GM19452 (cell line): ENCODE data around the gene USP44.
"Not testable (repeated sequence)": the region's sequence is repeated elsewhere in the genome, so short reads cannot be mapped to it uniquely, and the experiment has no call there.

Experiments
- ATAC-seq: cut with Tn5 transposase; IDR thresholded peaks from one replicate; pipeline ENCODE4 v1.9.1; 2021; ENCODE audit not compliant: unreplicated experiment

USP44 gene

GRCh38 chr12:95511977-95512376, 39.3 kb downstream of the USP44 start:
- no peak for ATAC-seq

- no peak for ATAC-seq
Measured at GRCh38 chr12:95509300-95509699, 42.0 kb downstream of the USP44 start.

GRCh38 chr12:95506707-95507523, 44.4 kb downstream of the USP44 start:
- ATAC-seq: no peak

- ATAC-seq: no peak
Measured at GRCh38 chr12:95505039-95505438, 46.2 kb downstream of the USP44 start.

GRCh38 chr12:95504140-95504539, 47.1 kb downstream of the USP44 start:
- ATAC-seq: no peak

GRCh38 chr12:95499772-95500171, 51.5 kb downstream of the USP44 start:
- ATAC-seq: no peak

- no peak for ATAC-seq
Measured at GRCh38 chr12:95498968-95499367, 52.3 kb downstream of the USP44 start.

GRCh38 chr12:95497031-95497430, 54.2 kb downstream of the USP44 start:
- ATAC-seq: no peak

GRCh38 chr12:95495433-95495832, 55.8 kb downstream of the USP44 start:
- no peak for ATAC-seq

GRCh38 chr12:95494888-95495287, 56.4 kb downstream of the USP44 start:
- ATAC-seq: no peak

GRCh38 chr12:95492462-95492861, 58.8 kb downstream of the USP44 start:
- no peak for ATAC-seq

- ATAC-seq: no peak
Measured at GRCh38 chr12:95487024-95487423, 64.3 kb downstream of the USP44 start.

GRCh38 chr12:95484524-95484923, 66.8 kb downstream of the USP44 start:
- no peak for ATAC-seq

GRCh38 chr12:95482564-95482963, 68.7 kb downstream of the USP44 start:
- ATAC-seq: not testable (repeated sequence)

GRCh38 chr12:95481888-95482287, 69.4 kb downstream of the USP44 start:
- no peak for ATAC-seq

GRCh38 chr12:95481072-95481471, 70.2 kb downstream of the USP44 start:
- no peak for ATAC-seq

GRCh38 chr12:95480230-95480629, 71.0 kb downstream of the USP44 start:
- no peak for ATAC-seq

- ATAC-seq: no peak
Measured at GRCh38 chr12:95474660-95474958, 76.7 kb downstream of the USP44 start.

GRCh38 chr12:95473884-95474659, 77.2 kb downstream of the USP44 start, which contains the start of gene METAP2:
Gene METAP2, plus strand, starts transcription at chr12:95474152. Its CDS starts 28 bp downstream, at chr12:95474180.
- peak; percentile 96 for ATAC-seq

GRCh38 chr12:95473231-95473883, 77.9 kb downstream of the USP44 start:
- ATAC-seq: peak; percentile 37

- no peak for ATAC-seq
Measured at GRCh38 chr12:95470300-95470699, 81.0 kb downstream of the USP44 start.
